H1 (cell line): ENCODE measurements around the gene PMM2. TPM values are rescaled to one million over a fixed set of nuclear protein-coding genes. Genes with fewer than 3 reads are reported as not detected.
A peak's percentile ranks its signal among the peaks of the same experiment; 100 is the strongest.

Source experiments
- CTCF ChIA-PET: fragments of 300-600 bp; sonication (Branson Sonifier 250); formaldehyde crosslinking; loops from one replicate; lab custom pipeline; 2021; ENCODE audit not compliant: partially characterized antibody; lab: Charles Lee
- POLR2A ChIA-PET: fragments of 300-600 bp; sonication (Branson Sonifier 250); formaldehyde crosslinking; loops from one replicate; lab custom pipeline; 2021; ENCODE audit warnings: inconsistent platforms; ENCODE audit not compliant: partially characterized antibody; lab: Charles Lee
- DNase-seq, 2 experiments: peaks; one replicate each; pipeline versions ENCODE4 v3.0.0 to v3.0.0-alpha.2; 2010 to 2022; ENCODE audit warnings: low spot score in 2 of 2, low read depth in 1 of 2, mixed read lengths in 1 of 2
- FAIRE-seq: peaks from 2 replicates; lab custom pipeline; 2011; peaks lifted over from hg19 to GRCh38; lab: Jason Lieb, UNC
- H2AFZ ChIP-seq: 2 replicates; pipeline ENCODE4 v1.8.1; 2012; ENCODE audit warnings: low read length, inconsistent platforms
- H2AK5ac ChIP-seq: 2 replicates; pipeline ENCODE4 v1.6.1; 2013; ENCODE audit warnings: low read depth, low read length
- H2BK120ac ChIP-seq: replicated peaks from 2 replicates; pipeline ENCODE3; 2013; ENCODE audit warnings: low read depth, low read length, inconsistent platforms
- H2BK12ac ChIP-seq: 2 replicates; pipeline ENCODE4 v1.6.1; 2013; ENCODE audit warnings: low read depth, low read length
- H2BK15ac ChIP-seq: 2 replicates; pipeline ENCODE4 v1.6.1; 2013; ENCODE audit warnings: low read length
- H2BK20ac ChIP-seq: 2 replicates; pipeline ENCODE4 v1.6.1; 2013; ENCODE audit warnings: low read length
- H2BK5ac ChIP-seq: 2 replicates; pipeline ENCODE4 v1.6.1; 2013; ENCODE audit warnings: low read depth, low read length
- H3K14ac ChIP-seq: 2 replicates; pipeline ENCODE4 v1.6.1; 2013; ENCODE audit warnings: inconsistent platforms; ENCODE audit not compliant: insufficient read length
- H3K18ac ChIP-seq: 2 replicates; pipeline ENCODE4 v1.6.1; 2013; ENCODE audit warnings: low read length; ENCODE audit errors: extremely low read depth
- H3K23ac ChIP-seq: 2 replicates; pipeline ENCODE4 v1.6.1; 2013; ENCODE audit warnings: inconsistent platforms; ENCODE audit not compliant: insufficient read length
- H3K23me2 ChIP-seq: 2 replicates; pipeline ENCODE4 v1.6.1; 2013; ENCODE audit warnings: low read depth, low read length
- H3K27ac ChIP-seq: 2 replicates; pipeline ENCODE4 v1.6.1; 2011; ENCODE audit warnings: low read depth, low read length, inconsistent platforms
- H3K27me3 ChIP-seq, 4 experiments: replicated peaks in 1 of 4; 1 replicate in 1 of 4; 2 replicates in 3 of 4; pipeline versions ENCODE4 v1.6.1 to v1.8.1; 2011 to 2013; ENCODE audit warnings: low read length in 3 of 4, mild to moderate bottlenecking in 3 of 4, inconsistent platforms in 2 of 4, mixed read lengths in 2 of 4, moderate library complexity in 1 of 4; ENCODE audit not compliant: control insufficient read depth in 3 of 4, insufficient read depth in 3 of 4; ENCODE audit errors: extremely low read depth in 1 of 4
- H3K36me3 ChIP-seq, 4 experiments: 2 replicates each; pipeline versions ENCODE4 v1.6.1 to v1.8.1; 2011 to 2013; ENCODE audit warnings: mild to moderate bottlenecking in 4 of 4, low read length in 3 of 4, moderate library complexity in 2 of 4, control low read depth in 1 of 4, inconsistent platforms in 1 of 4; ENCODE audit not compliant: insufficient read depth in 4 of 4, control insufficient read depth in 2 of 4
- H3K4ac ChIP-seq: replicated peaks from 2 replicates; pipeline ENCODE3; 2013; ENCODE audit warnings: low read length, low read depth, mixed read lengths, inconsistent platforms; ENCODE audit not compliant: insufficient read length
- H3K4me1 ChIP-seq, 4 experiments: replicated peaks in 1 of 4; 1 replicate in 1 of 4; 2 replicates in 3 of 4; pipeline versions ENCODE4 v1.6.1 to v1.8.1; 2011 to 2013; ENCODE audit warnings: low read length in 3 of 4, inconsistent platforms in 2 of 4, mixed read lengths in 1 of 4; ENCODE audit not compliant: insufficient read depth in 4 of 4, control insufficient read depth in 3 of 4
- H3K4me2 ChIP-seq, 2 experiments: 2 replicates each; pipeline versions ENCODE4 v1.6.1 to v1.8.1; 2011 to 2013; ENCODE audit warnings: low read depth in 2 of 2, low read length in 2 of 2, control low read depth in 1 of 2, inconsistent platforms in 1 of 2, mild to moderate bottlenecking in 1 of 2; ENCODE audit not compliant: insufficient read depth in 1 of 2
- H3K4me3 ChIP-seq, 4 experiments: fragments of 200-600, 300-600 bp in 1 of 4; sonication (generic), shearing (Covaris generic), sonication (Bioruptor Twin) in 1 of 4; 2 replicates each; pipeline versions ENCODE4 v1.5.1 to v1.8.1; 2011 to 2016; ENCODE audit warnings: low read length in 4 of 4, low read depth in 3 of 4, control low read depth in 2 of 4, inconsistent platforms in 2 of 4, mild to moderate bottlenecking in 2 of 4, mixed read lengths in 1 of 4, moderate library complexity in 1 of 4; ENCODE audit not compliant: insufficient read depth in 2 of 4; ENCODE audit errors: extremely low read depth in 1 of 4
- H3K56ac ChIP-seq: replicated peaks from 2 replicates; pipeline ENCODE3; 2013; ENCODE audit warnings: low read depth, mild to moderate bottlenecking, mixed read lengths, low read length, inconsistent platforms; ENCODE audit not compliant: insufficient read length
- H3K79me1 ChIP-seq: 2 replicates; pipeline ENCODE4 v1.6.1; 2013; ENCODE audit warnings: low read depth, low read length, control low read depth
- H3K79me2 ChIP-seq, 2 experiments: 2 replicates each; pipeline versions ENCODE4 v1.6.1 to v1.8.1; 2012 to 2013; ENCODE audit warnings: low read length in 2 of 2, mild to moderate bottlenecking in 2 of 2, inconsistent platforms in 1 of 2; ENCODE audit not compliant: insufficient read depth in 2 of 2, control insufficient read depth in 1 of 2
- H3K9ac ChIP-seq, 4 experiments: replicated peaks in 1 of 4; 1 replicate in 1 of 4; 2 replicates in 3 of 4; pipeline versions ENCODE4 v1.6.1 to v1.8.1; 2011 to 2013; ENCODE audit warnings: low read depth in 3 of 4, low read length in 3 of 4, control low read depth in 2 of 4, mild to moderate bottlenecking in 2 of 4, moderate library complexity in 2 of 4, inconsistent platforms in 1 of 4; ENCODE audit errors: extremely low read depth in 1 of 4
- H3K9me3 ChIP-seq, 2 experiments: 2 replicates each; pipeline versions ENCODE4 v1.6.1 to v1.8.1; 2012 to 2013; ENCODE audit warnings: mild to moderate bottlenecking in 2 of 2, moderate library complexity in 2 of 2, control low read depth in 1 of 2, inconsistent platforms in 1 of 2, low read depth in 1 of 2, low read length in 1 of 2, mixed read lengths in 1 of 2; ENCODE audit not compliant: insufficient read depth in 2 of 2
- H4K20me1 ChIP-seq, 2 experiments: replicated peaks in 1 of 2; 2 replicates each; pipeline versions ENCODE3 to v1.8.1; 2011 to 2013; ENCODE audit warnings: inconsistent platforms in 2 of 2, low read length in 2 of 2, mild to moderate bottlenecking in 1 of 2; ENCODE audit not compliant: insufficient read depth in 2 of 2, control insufficient read depth in 1 of 2
- H4K5ac ChIP-seq: 2 replicates; pipeline ENCODE4 v1.6.1; 2013; ENCODE audit warnings: low read length, low read depth, mixed read lengths, inconsistent platforms; ENCODE audit not compliant: insufficient read length
- H4K8ac ChIP-seq: 2 replicates; pipeline ENCODE4 v1.8.0; 2013; ENCODE audit warnings: mild to moderate bottlenecking, moderate library complexity, low read length, inconsistent platforms; ENCODE audit not compliant: insufficient read depth; ENCODE audit errors: extremely low read depth
- H4K91ac ChIP-seq: replicated peaks from 2 replicates; pipeline ENCODE3; 2013; ENCODE audit warnings: low read length, mixed read lengths, inconsistent platforms; ENCODE audit not compliant: insufficient read length
- ATF2 ChIP-seq: IDR thresholded peaks from 2 replicates; pipeline ENCODE4 v1.6.1; 2012; ENCODE audit warnings: low read length, inconsistent platforms
- CBX5 ChIP-seq: fragments of 300-800, 300-1000 bp; sonication (generic); IDR thresholded peaks from 2 replicates; pipeline ENCODE4 v1.7.1; 2016; ENCODE audit warnings: antibody characterized with exemption, low read length, low read depth
- CHD1 ChIP-seq: IDR thresholded peaks from 2 replicates; pipeline ENCODE4 v1.6.1; 2012; ENCODE audit warnings: low read depth, low read length, improper control_type of control experiment
- CTBP2 ChIP-seq: IDR thresholded peaks from 2 replicates; pipeline ENCODE4 v1.7.0; 2011; ENCODE audit warnings: borderline replicate concordance, mild to moderate bottlenecking, moderate library complexity, mixed read lengths, low read length; ENCODE audit not compliant: insufficient read depth, insufficient read length
- KDM5A ChIP-seq: fragments of 200-600 bp; IDR thresholded peaks from 2 replicates; pipeline ENCODE4 v1.7.1; 2012; ENCODE audit warnings: mild to moderate bottlenecking, low read length, inconsistent platforms, mixed read lengths
- PHF8 ChIP-seq: fragments of 200-600 bp; sonication (generic); conservative IDR thresholded peaks from 2 replicates; pipeline ENCODE4 v1.7.1; 2012; ENCODE audit warnings: low read depth, mild to moderate bottlenecking, inconsistent platforms, low read length, moderate library complexity
- TBP ChIP-seq: IDR thresholded peaks from 2 replicates; pipeline ENCODE4 v1.6.1; 2011; ENCODE audit warnings: low read depth, low read length, improper control_type of control experiment
- YY1 ChIP-seq: IDR thresholded peaks from 2 replicates; pipeline ENCODE4 v1.6.1; 2011; ENCODE audit warnings: low read depth, mild to moderate bottlenecking, low read length
- ZNF274 ChIP-seq: IDR thresholded peaks from 2 replicates; pipeline ENCODE4 v1.7.0; 2012; ENCODE audit warnings: low read length, borderline replicate concordance; ENCODE audit errors: extremely low read depth
- WGBS, 2 experiments: shearing (Covaris generic) in 1 of 2; methylation state at CpG; one replicate each; pipeline versions ENCODE4 v1.1.6 to v1.1.7; 2013 to 2015; ENCODE audit warnings: low lambda C conversion rate in 2 of 2, mixed read lengths in 2 of 2, inconsistent platforms in 1 of 2, low coverage in 1 of 2, missing lambda C conversion rate in 1 of 2; ENCODE audit not compliant: insufficient replicate concordance in 2 of 2, insufficient coverage in 1 of 2, insufficient read length in 1 of 2; ENCODE audit errors: extremely low coverage in 1 of 2, missing lambda C conversion rate in 1 of 2; 5-methylcytosine and 5-hydroxymethylcytosine counted together
- polyA plus RNA-seq, 7 experiments: library from polyadenylated mRNA; depleted of rRNA in 3 of 7; stranded (reverse) in 5 of 7; unstranded in 2 of 7; fragments of >200 nt in 5 of 7; fragments of 200-250 nt in 2 of 7; gene quantifications; 1 replicate in 5 of 7; 2 replicates in 1 of 7; 4 replicates in 1 of 7; pipeline versions ENCODE4 v1.2.1 to v1.2.3, GENCODE V29; 2011 to 2013; ENCODE audit warnings: missing spikeins in 2 of 7, mixed read lengths in 2 of 7
- total RNA-seq: library from RNA; stranded (reverse); fragmentation: NEBNext Ultra II Directional; extraction: Animal tissue kit (Norgen Biotek cat#: 25700); gene quantifications from 2 replicates; pipeline ENCODE4 v1.2.1, GENCODE V29; 2021

PMM2 gene
- total and polyA plus RNA-seq, 2 of the 8 experiments (the other 6 are each of a cell fraction or from before 2014, with no cell fraction given) = 26.2 to 49.4 TPM

GRCh38 chr16:8781797-8782196 lies 15.8 kb upstream of the PMM2 start:
- H3K18ac ChIP-seq = no peak overlapping the region
- no peak overlapping the region for H4K91ac ChIP-seq
- H3K79me2 ChIP-seq = no peaks in the 10 kb centered on the region
- H3K79me1 ChIP-seq = peaks cover 2% of the 10 kb centered on the region; the same call in 1 of the 2 replicates
- no peak overlapping the region for H3K4ac ChIP-seq
- no peak overlapping the region for H3K14ac ChIP-seq
- ChIA-PET CTCF (interaction anchor here (2.4 to 26.4 kb wide), 2 partner anchors 10 to 117 kb away, joined by 9 to 404 read pairs; partner anchors contain the start of gene ABAT), POLR2A (interaction anchor here (1.6 kb wide), 1 partner anchor 15 kb away, joined by 3 read pairs; the partner anchor contains the start of genes PMM2 and TMEM186)
- H2BK120ac ChIP-seq = no peak overlapping the region
- no peak overlapping the region for H4K5ac ChIP-seq
- peak overlapping the region; percentile 16; the same call in 1 of the 2 replicates for H2BK5ac ChIP-seq
- peaks cover 0 to 5% (median 0%) of the 10 kb centered on the region in 4 experiments; a peak in 1 of 8 replicates for H3K36me3 ChIP-seq
- no peaks in the 10 kb centered on the region for H3K27me3 ChIP-seq
- H4K20me1 ChIP-seq = peaks cover 0 to 1% of the 10 kb centered on the region in 2 experiments
- no peak overlapping the region for H2BK15ac ChIP-seq
- no peak overlapping the region for H3K56ac ChIP-seq
- H3K4me3 ChIP-seq = no peak overlapping the region
- H3K4me2 ChIP-seq = no peak overlapping the region
- H2AFZ ChIP-seq = no peak overlapping the region
- H3K9ac ChIP-seq = no peak overlapping the region
- no peak overlapping the region for H2AK5ac ChIP-seq
- no peaks in the 10 kb centered on the region for H3K23me2 ChIP-seq
- no peak overlapping the region for H4K8ac ChIP-seq
- no peak overlapping the region for H2BK12ac ChIP-seq
- H2BK20ac ChIP-seq = no peak overlapping the region; the same call in 1 of the 2 replicates
- WGBS, 2 experiments = 92% methylated on average over 8 of the region's 8 CpGs; no CpG with 5 or more reads in 1 of the 2 experiments
- no peak for DNase-seq
- no peaks in the 10 kb centered on the region for H3K9me3 ChIP-seq
- FAIRE-seq = no peak
- no peak overlapping the region for H3K27ac ChIP-seq
- H3K23ac ChIP-seq = no peak overlapping the region
- no peaks in the 10 kb centered on the region; a peak in 1 of 7 replicates for H3K4me1 ChIP-seq
- TF ChIP-seq KDM5A = no peak
- no peak for TF ChIP-seq ATF2
- no peak for TF ChIP-seq PHF8
- no peak for TF ChIP-seq CHD1
- no peak for TF ChIP-seq ZNF274
- TF ChIP-seq CTBP2 = no peak
- no peak for TF ChIP-seq TBP
- no peak for TF ChIP-seq CBX5
- no peak for TF ChIP-seq YY1
